ENCODE data around the gene ADGRF5.

The ADGRF5 gene

GRCh38 chr6:46921731-46922130, at the start of gene ADGRF5:
Gene ADGRF5, minus strand, starts transcription at chr6:46921938. Its CDS starts 15,176 bp downstream, at chr6:46906762.
- no peak for DNase-seq (ENCODE audit: low spot score)

- no peak for DNase-seq (ENCODE audit: low spot score)
Observed at GRCh38 chr6:46969206-46969605, 47.5 kb upstream of the ADGRF5 start.

GRCh38 chr6:46967826-46968349, 46.1 kb upstream of the ADGRF5 start:
- DNase-seq (ENCODE audit: low spot score) = no peak

- DNase-seq (ENCODE audit: low spot score) = no peak
Observed at GRCh38 chr6:46964716-46965519, 43.2 kb upstream of the ADGRF5 start.

- DNase-seq (ENCODE audit: low spot score) = no peak
Observed at GRCh38 chr6:46963626-46964025, 41.9 kb upstream of the ADGRF5 start.

GRCh38 chr6:46963039-46963438, 41.3 kb upstream of the ADGRF5 start:
- no peak for DNase-seq (ENCODE audit: low spot score)

GRCh38 chr6:46961711-46962110, 40.0 kb upstream of the ADGRF5 start:
- no peak for DNase-seq (ENCODE audit: low spot score)

- no peak for DNase-seq (ENCODE audit: low spot score)
Observed at GRCh38 chr6:46961232-46961631, 39.5 kb upstream of the ADGRF5 start.

DNA sequence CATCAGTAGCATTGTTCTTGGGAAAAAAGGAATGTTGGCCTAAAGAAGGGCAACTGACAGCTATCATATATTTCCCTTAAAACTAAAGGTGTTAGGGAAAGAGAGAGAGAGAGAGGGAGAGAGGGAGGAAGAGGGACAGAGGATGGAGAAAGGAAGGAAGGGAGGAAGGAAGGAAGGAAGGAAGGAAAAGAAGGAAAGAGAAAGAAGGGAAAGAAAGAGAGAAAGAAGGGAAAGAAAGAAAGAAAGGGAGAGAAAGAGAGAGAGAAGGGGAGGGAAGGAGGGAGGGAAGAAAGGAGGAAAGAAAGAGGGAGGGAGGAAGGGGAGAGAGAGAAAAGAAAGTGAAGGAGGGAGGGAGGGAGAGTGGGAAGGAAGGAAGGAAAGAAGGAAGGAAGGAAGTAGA, 37.7 kb upstream of the ADGRF5 start:
- no peak for DNase-seq (ENCODE audit: low spot score)

DNA sequence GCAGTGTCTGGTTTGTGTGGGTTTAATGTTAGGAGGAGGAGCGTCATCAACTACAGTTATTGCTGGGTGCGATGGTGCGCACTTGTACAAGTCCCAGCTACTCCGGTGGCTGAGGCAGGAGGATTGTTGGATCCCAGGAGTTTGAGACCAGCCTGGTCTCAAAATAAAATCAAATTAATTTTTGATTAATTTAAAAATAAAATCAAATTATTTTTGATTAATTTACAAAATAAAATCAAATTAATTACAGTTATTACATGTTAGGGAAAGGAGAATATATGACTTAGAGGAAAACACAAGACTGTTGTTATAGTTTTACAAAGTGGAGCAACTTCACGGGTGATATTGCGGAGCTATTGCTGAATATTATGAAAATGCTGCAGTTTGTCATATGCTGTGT, 34.7 kb upstream of the ADGRF5 start:
- DNase-seq (ENCODE audit: low spot score) = no peak

- DNase-seq (ENCODE audit: low spot score) = no peak
Observed at GRCh38 chr6:46954837-46955451, 33.2 kb upstream of the ADGRF5 start.

- no peak for DNase-seq (ENCODE audit: low spot score)
Observed at GRCh38 chr6:46953921-46954320, 32.2 kb upstream of the ADGRF5 start.

DNA sequence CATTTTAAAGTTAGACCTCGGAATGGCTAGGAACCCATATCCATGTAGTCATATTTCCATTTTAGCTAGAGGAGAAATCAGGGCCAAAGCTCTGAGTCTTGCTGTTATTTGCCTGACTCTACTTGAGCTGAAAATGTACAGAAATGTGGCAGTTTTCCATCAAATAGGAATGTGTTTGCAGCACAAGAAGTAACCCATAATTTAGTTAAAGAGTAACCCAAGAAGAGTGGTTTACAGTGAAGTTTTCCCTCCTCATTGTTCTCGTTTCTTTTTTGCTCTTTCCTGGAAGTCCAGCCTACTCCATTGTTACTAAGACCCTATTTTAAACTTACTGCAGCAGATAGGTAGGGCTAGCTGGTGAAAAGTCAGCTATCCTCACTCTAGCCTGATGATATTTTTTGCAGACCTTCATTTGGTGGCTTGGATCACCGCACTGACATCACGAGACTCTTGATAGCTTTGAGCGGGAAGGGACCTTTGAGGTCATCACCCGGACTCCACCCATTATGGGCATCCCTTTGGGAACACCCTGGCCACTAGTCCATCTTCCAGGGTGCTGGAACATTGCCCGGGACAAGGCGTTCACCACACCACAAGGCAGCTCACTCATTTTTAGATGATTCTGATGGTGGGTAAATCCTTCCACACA, 28.0 kb upstream of the ADGRF5 start:
- DNase-seq (ENCODE audit: low spot score) = no peak

GRCh38 chr6:46948699-46949098, 27.0 kb upstream of the ADGRF5 start:
- DNase-seq (ENCODE audit: low spot score) = no peak

DNA sequence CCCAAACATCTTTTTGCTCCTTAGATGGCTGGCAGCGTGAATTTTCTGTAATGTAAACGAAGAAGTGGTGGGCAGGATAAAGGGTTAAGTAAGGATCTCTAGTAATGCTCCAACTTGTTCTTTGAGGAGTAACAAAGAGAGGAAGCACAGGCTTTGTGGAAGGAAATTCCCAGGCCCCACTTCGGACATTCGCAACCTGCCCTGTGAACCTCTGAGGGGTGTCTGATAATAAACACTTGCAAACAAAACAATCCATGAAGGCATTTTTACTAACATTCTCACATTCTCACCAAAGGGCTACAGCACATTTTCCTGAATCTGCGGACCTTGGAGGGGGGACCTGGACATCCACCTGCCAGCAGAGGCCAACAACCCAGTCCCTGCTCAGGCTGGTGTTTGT, 25.8 kb upstream of the ADGRF5 start:
- DNase-seq (ENCODE audit: low spot score) = no peak

- no peak for DNase-seq (ENCODE audit: low spot score)
Observed at GRCh38 chr6:46940433-46941226, 18.9 kb upstream of the ADGRF5 start.

DNA sequence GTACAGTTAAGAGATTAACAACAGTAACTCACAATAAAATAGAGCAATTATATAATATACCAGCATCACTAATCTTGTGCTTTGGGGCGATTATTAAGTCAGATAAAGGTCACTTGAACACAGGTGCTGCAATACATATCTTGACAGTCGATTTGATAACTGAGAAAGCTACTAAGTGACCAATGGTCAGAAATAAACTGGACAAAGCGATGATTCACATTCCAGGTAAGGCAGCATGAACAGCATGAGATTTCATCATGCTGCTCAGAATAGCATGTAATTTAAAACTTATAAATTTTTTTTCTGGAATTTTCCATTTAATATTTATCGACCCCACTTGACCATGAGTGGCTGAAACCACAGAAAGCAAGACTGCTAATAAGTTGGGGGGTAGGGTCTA, 15.9 kb upstream of the ADGRF5 start:
- DNase-seq (ENCODE audit: low spot score) = no peak

DNA sequence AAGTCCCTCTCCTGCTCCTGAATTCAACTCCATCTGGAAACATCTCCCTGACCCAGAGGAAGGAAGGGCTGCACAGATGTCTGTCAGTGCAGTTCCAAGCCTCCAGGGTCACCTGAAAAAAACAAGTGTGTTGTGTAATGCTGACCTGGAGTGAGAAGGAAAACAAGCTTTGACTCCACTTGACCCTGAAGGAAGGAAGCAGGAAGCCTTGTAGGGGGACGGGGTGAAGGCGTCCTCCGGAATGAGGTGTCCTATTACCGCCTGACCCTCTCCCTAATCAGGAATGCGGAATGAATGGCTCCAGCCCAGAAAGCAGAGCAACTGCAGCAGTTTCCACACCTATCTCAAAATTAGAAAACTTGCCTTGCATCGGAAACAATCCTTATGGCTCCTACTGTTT, 13.9 kb upstream of the ADGRF5 start:
- DNase-seq (ENCODE audit: low spot score) = no peak

DNA sequence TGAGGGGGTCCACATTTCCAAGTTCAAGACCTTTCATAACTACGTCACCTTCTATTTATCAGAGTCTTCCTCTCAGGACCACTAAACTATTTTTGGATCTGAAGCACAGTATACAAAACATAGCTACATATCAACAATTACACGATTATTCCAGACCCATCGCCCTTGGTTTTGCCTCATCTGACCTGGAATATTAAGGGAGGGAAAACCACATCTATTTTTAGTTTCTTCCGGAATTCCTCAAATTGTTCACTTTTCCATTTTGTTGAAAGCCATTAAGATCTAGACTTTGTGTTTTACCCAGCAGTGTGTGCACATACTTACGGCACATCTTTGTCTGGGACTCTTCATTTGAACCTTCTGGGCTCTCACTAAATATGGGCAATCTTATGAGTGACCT, 12.0 kb upstream of the ADGRF5 start:
- DNase-seq (ENCODE audit: low spot score) = no peak

GRCh38 chr6:46932526-46933319, 11.0 kb upstream of the ADGRF5 start:
- DNase-seq (ENCODE audit: low spot score) = peak; percentile 10

- no peak for DNase-seq (ENCODE audit: low spot score)
Observed at GRCh38 chr6:46931416-46931815, 9.7 kb upstream of the ADGRF5 start.
